Central memory CD8-positive, alpha-beta T cell (primary cell): ENCODE results near the gene KCND1.

ENCODE experiments used
- ATAC-seq: fragments of 150-1000 bp; cut with Tn5 transposase; replicated peaks from 2 replicates; pipeline ENCODE4 v1.10.0; 2022; ENCODE audit warnings: mild to moderate bottlenecking, moderate FRiP score, moderate number of reproducible peaks; ENCODE audit not compliant: poor library complexity, severe bottlenecking; ENCODE audit errors: extremely low read depth
- DNase-seq, 2 donors: peaks; one replicate each; pipeline ENCODE4 v3.0.0; 2021; ENCODE audit warnings: low spot score in 2 of 2
- H3K27ac Mint-ChIP-seq: one replicate; pipeline ENCODE4 v1.8.0; 2022; ENCODE audit warnings: low read depth, mild to moderate bottlenecking, moderate library complexity, mixed read lengths
- H3K27me3 Mint-ChIP-seq: one replicate; pipeline ENCODE4 v1.8.0; 2022; ENCODE audit warnings: mixed read lengths
- H3K36me3 Mint-ChIP-seq: one replicate; pipeline ENCODE4 v1.8.0; 2022; ENCODE audit warnings: mild to moderate bottlenecking, moderate library complexity, mixed read lengths; ENCODE audit not compliant: insufficient read depth
- H3K4me1 Mint-ChIP-seq: one replicate; pipeline ENCODE4 v1.8.0; 2022; ENCODE audit warnings: mixed read lengths
- H3K4me3 Mint-ChIP-seq: one replicate; pipeline ENCODE4 v1.8.0; 2022; ENCODE audit warnings: mild to moderate bottlenecking, moderate library complexity, mixed read lengths
- H3K9me3 Mint-ChIP-seq: one replicate; pipeline ENCODE4 v1.8.0; 2022; ENCODE audit warnings: mixed read lengths

Gene KCND1

DNA sequence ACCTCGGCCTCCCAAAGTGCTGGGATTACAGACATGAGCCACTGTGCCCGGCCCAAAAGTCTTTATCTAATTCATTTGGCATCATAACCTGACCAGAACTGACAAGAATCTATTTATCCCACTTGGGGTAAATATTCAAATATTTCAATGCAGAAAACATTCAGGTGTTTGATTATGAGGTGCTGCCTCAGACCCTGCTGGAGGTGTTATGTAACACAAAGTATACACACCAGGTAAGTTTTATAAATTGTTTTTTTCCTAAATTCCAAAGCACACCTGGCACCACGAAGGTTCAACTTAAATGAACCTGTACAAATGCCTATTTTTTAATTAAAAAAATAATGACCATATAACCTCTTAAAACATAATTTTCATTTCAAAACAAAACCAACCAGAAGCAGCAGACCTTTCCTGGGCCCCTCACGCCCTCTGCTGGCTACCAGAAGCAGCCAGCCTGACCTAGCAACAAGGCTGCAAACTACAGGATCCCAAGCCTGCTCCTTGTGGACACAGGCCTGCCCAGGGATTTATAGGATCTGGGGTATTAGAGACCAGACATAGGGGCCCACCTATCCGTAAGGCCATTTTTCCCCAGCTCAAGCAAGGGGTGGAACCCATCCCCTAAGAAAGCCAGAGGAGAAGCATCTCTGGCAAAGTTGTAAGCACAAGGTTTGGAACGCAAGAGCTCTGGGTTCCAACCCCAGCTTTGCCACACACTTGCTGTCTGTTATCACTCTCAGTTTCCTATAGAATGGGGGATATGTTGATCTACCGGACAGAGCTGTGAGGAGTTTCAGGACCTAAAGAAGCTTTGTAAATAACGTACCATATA, 25.9 kb downstream of the KCND1 start:
- Mint-ChIP-seq H3K36me3 (peaks cover 10% of the 10 kb centered on the region), H3K27ac (no peak overlapping the region), H3K27me3 (no peaks in the 10 kb centered on the region), H3K4me1 (peaks cover 40% of the 10 kb centered on the region), H3K9me3 (no peaks in the 10 kb centered on the region), H3K4me3 (no peak overlapping the region)
- DNase-seq, result peak in 1 of 2 donors; percentile 37
- ATAC-seq, result no peak

DNA sequence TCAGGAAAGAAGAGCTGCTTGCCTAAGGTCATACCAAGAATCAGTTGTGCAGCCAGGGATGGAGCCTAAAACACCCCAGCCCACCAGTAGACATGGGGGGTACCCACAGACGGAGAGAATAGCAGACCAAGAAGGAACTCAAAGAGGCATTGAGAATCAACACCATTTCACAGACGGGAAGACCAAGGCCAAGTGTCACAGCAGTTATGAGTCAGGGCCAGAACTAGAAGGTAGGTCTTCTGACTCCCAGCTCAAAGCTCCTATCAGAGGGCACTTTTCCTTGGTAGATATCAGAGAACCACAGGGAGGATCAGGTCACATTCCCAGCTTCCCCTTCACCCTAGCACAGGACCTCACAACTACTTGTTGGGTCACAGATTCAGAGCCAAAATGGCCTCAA, 28.7 kb downstream of the KCND1 start:
- H3K4me3 Mint-ChIP-seq, result no peak overlapping the region
- H3K36me3 Mint-ChIP-seq, result peaks cover 19% of the 10 kb centered on the region
- DNase-seq (no peak), ATAC-seq (no peak)
- no peaks in the 10 kb centered on the region for H3K9me3 Mint-ChIP-seq
- peak overlapping the region; percentile 92 for H3K27ac Mint-ChIP-seq
- peaks cover 66% of the 10 kb centered on the region for H3K4me1 Mint-ChIP-seq
- H3K27me3 Mint-ChIP-seq, result no peaks in the 10 kb centered on the region

DNA sequence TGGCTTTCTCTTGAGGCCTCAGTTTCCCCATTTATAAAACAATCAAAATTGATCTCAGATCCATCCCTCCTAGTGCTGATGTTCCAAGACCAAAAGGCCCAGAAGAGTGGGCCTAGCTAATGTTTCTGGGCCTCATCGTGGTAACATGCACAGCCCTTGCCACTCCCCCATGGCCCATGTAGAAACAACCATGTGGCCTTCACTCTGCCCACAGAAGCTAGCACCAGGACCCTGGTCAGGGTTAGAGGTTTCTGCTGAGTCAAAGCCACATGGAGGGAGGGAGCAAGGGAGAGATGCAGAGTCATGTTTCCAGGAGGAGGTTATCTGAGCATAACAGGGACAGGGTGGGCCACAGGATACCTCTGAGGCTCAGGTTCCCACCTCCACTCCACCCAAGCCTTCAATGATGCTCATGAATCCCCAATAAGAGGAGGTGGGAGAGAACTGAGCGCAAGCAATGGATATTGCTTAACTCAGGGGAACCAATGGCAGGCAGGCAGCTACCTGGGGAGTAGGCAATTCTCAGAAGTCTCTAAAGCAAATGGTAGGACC, 31.2 kb downstream of the KCND1 start:
- DNase-seq (no peak), ATAC-seq (no peak)
- Mint-ChIP-seq H3K4me1 (peaks cover 79% of the 10 kb centered on the region), H3K4me3 (peak overlapping the region; percentile 80), H3K27me3 (no peaks in the 10 kb centered on the region), H3K27ac (peak overlapping the region; percentile 95), H3K36me3 (peaks cover 24% of the 10 kb centered on the region), H3K9me3 (no peaks in the 10 kb centered on the region)

DNA sequence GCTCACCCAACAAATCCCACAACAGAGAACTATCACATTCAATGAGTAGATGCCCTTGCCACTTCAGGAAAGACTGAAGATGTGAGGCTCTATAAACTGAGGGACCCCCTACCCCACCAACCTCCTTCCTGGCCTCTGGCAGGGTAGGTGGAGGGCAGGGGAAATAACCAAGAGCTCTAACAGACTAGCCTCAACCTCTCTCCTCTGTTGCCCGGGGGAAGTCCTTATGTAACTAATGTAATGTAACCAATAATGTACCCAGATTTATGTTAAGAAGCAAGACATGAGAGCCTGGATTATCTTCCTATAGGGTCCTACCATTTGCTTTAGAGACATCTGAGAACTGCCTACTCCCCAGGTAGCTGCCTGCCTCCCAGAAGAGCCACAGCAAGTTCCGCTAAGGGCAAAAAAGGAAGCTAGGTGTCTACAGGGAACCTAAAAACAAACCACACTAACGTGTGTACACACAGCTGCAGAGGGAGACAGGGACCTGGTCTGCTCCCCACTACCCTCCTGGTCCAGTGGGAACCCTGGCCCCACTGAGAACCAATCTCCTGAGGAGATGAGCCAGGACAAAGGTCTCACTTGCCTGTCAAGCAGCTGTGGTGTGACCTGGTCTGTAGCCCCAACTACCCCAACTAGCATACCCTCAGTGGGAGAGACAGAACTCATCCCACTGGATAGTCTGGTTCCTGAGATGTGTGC, 32.0 kb downstream of the KCND1 start:
- Mint-ChIP-seq H3K4me1 (peaks cover 86% of the 10 kb centered on the region), H3K27me3 (no peaks in the 10 kb centered on the region), H3K36me3 (peaks cover 27% of the 10 kb centered on the region), H3K4me3 (peak overlapping the region; percentile 80), H3K27ac (peak overlapping the region; percentile 95), H3K9me3 (no peaks in the 10 kb centered on the region)
- ATAC-seq (peak; percentile 6), DNase-seq (no peak)

DNA sequence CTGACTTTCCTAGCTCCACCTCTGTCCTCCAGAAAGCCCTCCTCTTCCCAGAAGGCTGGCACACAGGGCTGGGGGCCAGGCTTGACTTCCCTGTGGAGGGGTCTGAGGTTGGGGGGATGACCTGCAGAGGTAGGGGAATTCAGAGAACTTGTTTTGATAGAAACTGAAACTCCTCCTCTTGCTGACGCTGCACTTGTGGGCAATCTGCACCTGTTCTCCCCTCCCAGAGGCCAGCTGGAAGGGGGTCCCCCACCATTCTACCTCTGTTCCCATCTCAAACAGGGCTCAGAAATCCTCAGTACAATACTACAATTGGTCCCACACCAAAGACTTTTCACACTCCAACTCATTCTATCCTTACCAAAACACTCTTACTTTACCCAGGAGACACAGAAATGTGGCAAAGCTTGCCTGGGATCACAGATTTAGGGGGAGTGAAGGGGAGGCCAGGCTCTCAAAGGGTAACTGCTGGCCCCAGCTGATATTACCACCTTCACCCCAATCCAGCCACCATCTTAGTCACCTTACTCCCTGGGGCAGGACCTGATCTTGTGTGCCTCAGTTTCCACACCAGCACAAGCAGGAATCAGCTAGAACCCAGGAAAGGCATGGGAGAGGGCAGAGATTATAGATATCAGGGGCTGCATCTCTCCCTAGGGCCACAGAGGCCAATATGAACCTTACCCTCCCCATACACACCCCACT, 32.8 kb downstream of the KCND1 start:
- DNase-seq, result peak in 1 of 2 donors; percentile 56
- ATAC-seq, result peak; percentile 26
- Mint-ChIP-seq H3K4me1 (peaks cover 87% of the 10 kb centered on the region), H3K4me3 (peak overlapping the region; percentile 80), H3K27me3 (no peaks in the 10 kb centered on the region), H3K36me3 (peaks cover 29% of the 10 kb centered on the region), H3K27ac (peak overlapping the region; percentile 95), H3K9me3 (no peaks in the 10 kb centered on the region)

DNA sequence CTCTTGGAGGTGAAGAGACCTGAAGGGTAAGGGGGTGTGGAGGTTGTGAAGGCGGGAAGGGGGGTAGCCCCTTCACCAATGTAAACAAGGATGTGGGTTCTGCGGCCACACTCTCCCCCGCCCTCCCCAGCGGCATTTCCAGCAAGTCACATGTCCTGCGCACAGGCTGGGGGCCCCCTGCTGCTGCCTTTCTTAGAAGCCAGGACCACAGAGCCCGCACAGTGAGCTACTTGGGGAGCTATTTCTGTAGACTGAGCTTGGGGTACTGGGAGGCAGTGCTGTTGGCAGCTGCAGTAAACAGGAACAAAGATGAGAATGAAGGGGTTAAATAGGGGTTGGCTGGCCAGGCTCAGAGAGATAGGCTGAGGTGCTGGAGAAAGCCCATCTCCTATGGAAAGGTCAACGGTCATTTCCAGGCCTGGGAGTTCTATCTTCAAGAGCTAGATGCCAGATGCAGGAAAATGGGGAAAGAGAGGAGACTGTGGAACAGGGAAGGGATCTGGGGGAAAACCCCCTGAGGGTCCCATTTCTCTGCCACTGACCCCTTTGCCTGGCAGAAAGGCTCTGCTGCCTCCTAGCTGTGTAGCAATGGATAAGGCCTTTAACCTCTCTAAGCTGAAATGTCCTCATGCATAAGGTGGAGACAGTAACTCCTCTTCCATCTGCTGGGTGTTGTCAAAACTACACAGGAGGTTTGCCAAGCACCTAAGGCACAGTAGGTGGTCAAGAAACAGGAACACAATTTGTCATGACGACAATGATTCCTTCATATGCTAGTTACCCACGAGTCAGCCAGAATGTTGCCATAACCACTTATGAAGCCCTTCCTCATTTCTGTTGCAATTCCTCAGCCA, 34.4 kb downstream of the KCND1 start:
- ATAC-seq, result peak; percentile 82
- Mint-ChIP-seq H3K36me3 (peaks cover 35% of the 10 kb centered on the region), H3K9me3 (no peaks in the 10 kb centered on the region), H3K27ac (peak overlapping the region; percentile 95), H3K4me3 (peak overlapping the region; percentile 80), H3K27me3 (no peaks in the 10 kb centered on the region), H3K4me1 (peaks cover 75% of the 10 kb centered on the region)
- peak; percentile 61 to 84 for DNase-seq

DNA sequence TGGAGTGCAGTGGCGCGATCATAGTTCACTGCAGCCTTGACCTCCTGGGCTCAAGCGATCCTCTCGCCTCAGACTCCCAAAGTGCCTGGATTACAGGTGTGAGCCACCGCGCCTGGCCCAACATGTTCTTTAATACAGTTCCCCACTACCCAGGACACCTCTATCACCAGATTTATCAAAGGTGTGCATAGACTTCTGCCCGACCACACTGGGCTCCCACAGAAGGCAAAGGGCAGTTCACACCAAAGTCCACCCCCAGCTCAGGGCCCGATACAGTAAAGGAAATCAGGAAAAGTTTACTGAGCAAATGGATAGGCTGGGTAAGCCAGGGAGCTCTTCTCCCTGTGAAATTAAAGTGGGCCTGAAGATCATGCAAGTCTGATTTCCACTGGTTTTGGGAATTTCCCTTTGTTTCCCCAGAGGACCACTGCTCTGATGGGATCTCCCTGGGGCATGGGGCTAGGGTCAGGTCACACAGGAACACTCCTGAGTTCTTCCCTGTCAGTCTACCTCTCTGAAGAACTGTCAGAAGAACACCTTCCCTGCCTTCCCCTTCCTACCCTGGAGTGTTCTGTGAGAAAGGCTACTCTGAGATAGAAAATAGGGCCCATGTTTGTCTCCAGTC, 35.1 kb downstream of the KCND1 start:
- no peak for DNase-seq
- peaks cover 68% of the 10 kb centered on the region for H3K4me1 Mint-ChIP-seq
- H3K9me3 Mint-ChIP-seq, result no peaks in the 10 kb centered on the region
- H3K4me3 Mint-ChIP-seq, result peak overlapping the region; percentile 80
- peaks cover 36% of the 10 kb centered on the region for H3K36me3 Mint-ChIP-seq
- H3K27ac Mint-ChIP-seq, result peak overlapping the region; percentile 95
- H3K27me3 Mint-ChIP-seq, result no peaks in the 10 kb centered on the region
- no peak for ATAC-seq

DNA sequence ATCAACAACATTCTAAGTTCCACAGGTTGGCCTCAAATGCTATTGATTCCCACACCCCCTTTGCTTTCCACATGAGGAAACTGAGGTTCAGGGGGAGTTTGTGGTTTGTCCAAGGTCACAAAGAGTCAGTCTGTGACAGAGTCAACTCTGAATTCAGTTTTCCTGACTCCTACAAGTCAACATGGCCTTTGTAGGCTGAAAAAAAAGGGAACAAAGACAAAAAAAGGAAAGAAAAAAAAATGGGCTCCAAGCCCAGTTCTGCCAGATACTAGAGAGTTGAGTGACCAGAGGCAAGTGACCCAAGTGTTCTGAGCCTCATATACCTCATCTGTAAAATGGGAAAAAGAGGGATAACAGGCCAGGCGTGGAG, 36.4 kb downstream of the KCND1 start:
- Mint-ChIP-seq H3K9me3 (no peaks in the 10 kb centered on the region), H3K4me1 (peaks cover 59% of the 10 kb centered on the region), H3K27me3 (no peaks in the 10 kb centered on the region), H3K4me3 (no peak overlapping the region), H3K27ac (peak overlapping the region; percentile 46), H3K36me3 (peaks cover 38% of the 10 kb centered on the region)
- ATAC-seq (no peak), DNase-seq (no peak)

DNA sequence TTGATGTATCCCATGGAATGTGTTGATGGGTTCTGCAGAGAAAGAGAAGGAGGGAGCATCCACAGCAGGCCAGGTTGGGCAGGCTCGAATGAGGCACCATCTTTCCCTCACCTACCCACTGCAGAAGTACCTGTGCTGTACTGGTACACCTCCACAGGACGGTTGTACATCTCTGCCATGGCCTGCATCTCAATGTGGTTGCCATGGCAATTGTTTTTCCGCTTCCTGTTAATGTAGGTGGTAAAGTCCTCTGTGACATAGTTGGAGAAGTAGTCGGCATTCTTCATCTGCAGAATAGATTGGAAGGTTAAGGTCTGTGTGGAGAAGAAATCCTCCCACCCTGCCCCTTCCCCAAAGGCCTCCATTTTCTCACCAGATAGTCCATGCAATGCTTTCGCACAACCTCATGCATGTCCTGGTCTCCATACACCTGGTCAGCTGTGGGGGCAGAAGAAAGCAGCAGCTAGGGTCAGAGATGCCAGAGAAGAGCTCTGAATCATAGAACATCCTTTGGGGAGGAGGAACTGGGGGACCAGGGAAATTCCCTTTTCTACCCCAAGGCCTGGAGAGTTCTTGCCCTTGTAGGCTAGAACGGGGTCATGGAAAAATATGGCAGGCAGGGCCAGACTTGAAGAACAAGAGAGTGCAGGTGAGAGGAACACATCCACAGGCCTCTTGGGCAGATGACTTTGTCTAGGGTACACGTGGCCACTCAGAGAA, 36.9 kb downstream of the KCND1 start:
- H3K4me1 Mint-ChIP-seq, result peaks cover 54% of the 10 kb centered on the region
- no peaks in the 10 kb centered on the region for H3K27me3 Mint-ChIP-seq
- ATAC-seq (no peak), DNase-seq (no peak)
- no peaks in the 10 kb centered on the region for H3K9me3 Mint-ChIP-seq
- H3K4me3 Mint-ChIP-seq, result no peak overlapping the region
- peak overlapping the region; percentile 46 for H3K27ac Mint-ChIP-seq
- peaks cover 39% of the 10 kb centered on the region for H3K36me3 Mint-ChIP-seq

DNA sequence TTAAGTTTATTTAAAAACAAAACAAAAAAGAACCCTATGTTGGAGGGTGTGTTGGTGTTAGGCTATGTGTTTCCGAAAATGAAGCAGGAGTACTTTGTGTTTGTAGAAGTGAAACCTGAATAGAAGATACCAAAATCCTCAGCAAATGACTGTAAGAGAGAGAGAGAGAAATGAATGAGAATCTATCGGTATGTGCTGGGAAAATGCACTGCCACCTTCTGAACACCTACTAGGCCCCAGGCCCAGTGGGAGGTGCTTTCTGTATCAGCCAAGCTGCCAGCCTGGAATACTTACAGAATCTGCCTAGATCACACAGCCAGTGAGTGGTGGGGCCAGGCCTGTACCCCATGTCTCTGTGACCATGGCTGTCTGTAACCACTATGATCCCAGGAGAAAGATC, 37.9 kb downstream of the KCND1 start:
- peaks cover 39% of the 10 kb centered on the region for H3K36me3 Mint-ChIP-seq
- H3K4me1 Mint-ChIP-seq, result peaks cover 44% of the 10 kb centered on the region
- ATAC-seq (no peak), DNase-seq (no peak)
- no peaks in the 10 kb centered on the region for H3K9me3 Mint-ChIP-seq
- no peaks in the 10 kb centered on the region for H3K27me3 Mint-ChIP-seq
- H3K27ac Mint-ChIP-seq, result peak overlapping the region; percentile 46
- no peak overlapping the region for H3K4me3 Mint-ChIP-seq

DNA sequence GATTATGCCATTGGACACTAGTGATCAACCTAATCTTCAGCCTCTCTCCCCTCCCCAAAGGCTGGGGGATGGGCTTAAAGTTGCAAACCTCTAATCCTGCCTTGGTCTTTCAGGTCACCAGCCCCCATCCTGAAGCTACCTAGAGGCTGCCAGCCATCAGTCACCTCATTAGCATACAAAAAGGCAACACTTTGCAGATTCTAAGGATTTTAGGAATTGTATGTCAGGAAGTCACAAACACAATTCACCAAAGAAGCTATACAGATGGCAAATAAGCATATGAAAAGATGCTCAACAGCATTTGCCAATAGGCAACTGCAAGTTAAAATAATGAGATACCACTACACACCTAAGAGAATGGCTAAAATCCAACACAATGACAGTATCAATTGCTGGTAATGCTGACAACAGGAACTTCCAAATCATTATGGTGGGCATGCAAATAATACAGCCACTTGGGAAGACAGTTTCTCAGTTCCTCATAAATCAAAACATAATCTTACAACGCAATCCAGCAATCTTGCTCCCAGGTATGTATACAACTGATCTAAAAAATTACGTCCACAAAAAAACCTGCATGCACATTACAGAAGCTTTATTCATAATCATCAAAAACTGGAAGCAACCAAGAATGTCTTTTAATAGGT, 43.8 kb downstream of the KCND1 start:
- no peak overlapping the region for H3K4me3 Mint-ChIP-seq
- no peaks in the 10 kb centered on the region for H3K9me3 Mint-ChIP-seq
- H3K36me3 Mint-ChIP-seq, result peaks cover 29% of the 10 kb centered on the region
- DNase-seq, result no peak
- peaks cover 8% of the 10 kb centered on the region for H3K4me1 Mint-ChIP-seq
- no peaks in the 10 kb centered on the region for H3K27me3 Mint-ChIP-seq
- H3K27ac Mint-ChIP-seq, result no peak overlapping the region
- ATAC-seq, result no peak
